HG02623 (cell line): ENCODE data around the gene CCDC6.
"Not testable (repeated sequence)": the region's sequence is repeated elsewhere in the genome, so short reads cannot be mapped to it uniquely, and the experiment has no call there.

Source experiments
- ATAC-seq: cut with Tn5 transposase; IDR thresholded peaks from one replicate; pipeline ENCODE4 v1.9.1; 2021; ENCODE audit warnings: moderate library complexity; ENCODE audit not compliant: unreplicated experiment

Gene CCDC6

GRCh38 chr10:59905731-59906416, 482 bp downstream of the CCDC6 start:
- ATAC-seq: no peak

- ATAC-seq: peak; percentile 48
Measured at GRCh38 chr10:59905066-59905730, 1.2 kb downstream of the CCDC6 start.

GRCh38 chr10:59904426-59905065, 1.8 kb downstream of the CCDC6 start:
- ATAC-seq: no peak

DNA sequence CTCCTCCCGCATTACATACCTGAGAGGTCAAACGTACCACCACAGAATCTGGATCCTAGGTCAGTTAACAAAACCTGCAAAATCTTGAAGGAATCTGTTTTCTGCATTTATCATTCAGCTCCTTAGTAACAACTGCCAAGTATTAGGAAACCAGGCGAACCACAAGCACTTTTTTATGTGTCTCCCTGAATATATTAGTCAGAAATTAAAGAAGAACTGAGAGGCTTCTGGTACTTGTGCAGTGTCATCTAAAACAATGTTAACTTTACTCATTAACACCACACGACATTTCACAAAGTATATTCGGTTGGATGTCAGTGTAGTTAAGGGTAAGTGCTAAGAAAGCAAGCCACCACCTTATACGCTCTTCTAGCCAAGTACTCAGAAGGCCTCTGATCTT, 2.5 kb downstream of the CCDC6 start:
- ATAC-seq: no peak

GRCh38 chr10:59902016-59902415, 4.3 kb downstream of the CCDC6 start:
- ATAC-seq: no peak

- no peak for ATAC-seq
Measured at GRCh38 chr10:59901470-59901869, 4.9 kb downstream of the CCDC6 start.

DNA sequence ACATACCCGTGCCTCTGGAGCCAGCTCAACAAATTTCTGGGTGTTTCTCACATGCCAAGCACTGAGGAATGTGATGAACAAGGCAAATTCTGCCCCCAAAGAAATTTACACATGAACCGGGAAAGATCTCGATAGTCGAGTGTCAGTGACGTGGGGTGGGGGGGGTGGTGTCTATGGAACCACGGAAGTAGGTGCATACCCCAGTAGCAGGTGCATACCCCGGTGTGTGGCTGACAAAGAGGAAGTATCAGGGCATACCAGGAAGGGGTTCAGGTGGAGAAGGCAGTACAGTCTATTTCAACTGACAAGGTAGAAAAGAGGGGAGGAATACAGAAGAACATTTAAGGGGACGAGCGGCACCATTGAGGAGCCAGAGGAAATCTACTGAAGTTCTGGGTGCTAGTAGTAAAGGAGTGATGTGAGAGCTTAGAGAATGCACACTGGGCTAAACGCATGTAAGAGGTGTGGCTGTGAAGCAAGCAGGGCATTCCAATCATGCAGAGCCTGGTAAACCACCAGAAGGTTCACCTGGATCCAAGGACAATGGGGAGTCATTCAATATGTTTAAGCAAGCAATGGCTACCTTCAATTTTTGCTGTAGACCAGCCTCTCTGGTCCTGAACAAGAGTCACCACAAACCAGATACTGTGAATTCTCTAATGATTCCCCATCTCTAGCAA, 6.2 kb downstream of the CCDC6 start:
- ATAC-seq: no peak

- ATAC-seq: no peak
Measured at GRCh38 chr10:59898125-59898835, 8.1 kb downstream of the CCDC6 start.

- ATAC-seq: no peak
Measured at GRCh38 chr10:59896191-59896590, 10.2 kb downstream of the CCDC6 start.

DNA sequence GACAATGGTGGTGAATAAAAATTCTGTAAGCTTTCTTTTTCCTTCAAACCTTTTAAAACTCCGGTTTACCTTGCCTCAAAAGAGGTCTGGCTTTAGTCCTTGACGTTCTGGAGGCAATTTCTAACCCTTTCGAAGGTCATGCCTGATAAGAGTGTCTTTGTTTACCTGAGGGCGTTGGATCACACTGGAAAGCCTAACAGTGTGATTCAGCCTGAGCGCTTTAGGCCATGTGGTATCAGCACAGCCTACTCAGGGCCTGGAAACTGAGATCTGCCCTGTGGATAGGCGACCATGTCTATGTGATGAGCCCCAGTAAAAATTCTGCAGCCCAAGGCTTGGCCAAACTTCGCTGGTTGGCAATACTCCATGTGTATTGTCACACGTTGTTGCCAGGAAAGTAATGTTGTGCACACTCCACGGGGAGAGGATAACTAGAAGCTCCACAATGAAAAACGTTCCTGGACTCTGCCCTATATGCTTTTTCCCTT, 10.7 kb downstream of the CCDC6 start:
- no peak for ATAC-seq

DNA sequence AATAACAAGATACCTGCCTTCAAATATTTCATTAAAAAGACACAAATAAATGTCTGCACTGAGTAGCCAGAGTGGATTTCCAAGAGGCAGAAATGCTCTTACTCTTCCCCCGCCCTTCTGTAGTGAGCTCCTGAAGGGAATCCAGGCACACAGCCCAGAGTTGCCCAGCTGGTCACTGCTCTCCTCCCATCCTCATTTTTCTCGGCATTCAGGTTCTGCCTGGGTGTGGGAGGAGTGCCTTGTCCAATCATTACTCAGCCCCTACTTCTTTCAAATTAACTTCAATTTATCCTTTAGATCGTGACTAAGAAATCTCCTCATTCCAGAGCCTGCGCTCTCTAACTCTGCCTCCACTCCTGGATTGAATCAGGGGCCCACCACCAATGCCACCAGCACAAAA, 12.2 kb downstream of the CCDC6 start:
- ATAC-seq: no peak

DNA sequence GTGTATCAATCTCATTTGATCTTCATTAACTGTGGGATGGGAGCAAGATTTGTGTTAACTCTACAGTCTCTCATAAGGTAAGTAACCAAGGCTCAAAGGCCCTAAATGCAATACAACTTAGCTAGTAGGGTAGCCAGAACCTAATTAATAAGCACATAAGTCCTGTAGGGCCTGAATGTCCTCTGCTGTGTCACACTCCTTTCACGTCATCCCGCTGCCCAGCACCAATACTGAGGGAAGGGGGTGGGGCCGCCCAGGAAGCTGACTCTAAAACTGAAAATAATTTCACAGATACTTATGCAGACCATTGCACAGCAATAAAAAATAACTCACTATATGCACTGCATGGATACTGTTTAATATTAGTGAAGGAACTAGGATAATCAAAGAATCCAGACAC, 13.7 kb downstream of the CCDC6 start:
- ATAC-seq: no peak

- no peak for ATAC-seq
Measured at GRCh38 chr10:59891936-59892335, 14.4 kb downstream of the CCDC6 start.

GRCh38 chr10:59891349-59891748, 15.0 kb downstream of the CCDC6 start:
- ATAC-seq: peak; percentile 50

- no peak for ATAC-seq
Measured at GRCh38 chr10:59888781-59889435, 17.4 kb downstream of the CCDC6 start.

DNA sequence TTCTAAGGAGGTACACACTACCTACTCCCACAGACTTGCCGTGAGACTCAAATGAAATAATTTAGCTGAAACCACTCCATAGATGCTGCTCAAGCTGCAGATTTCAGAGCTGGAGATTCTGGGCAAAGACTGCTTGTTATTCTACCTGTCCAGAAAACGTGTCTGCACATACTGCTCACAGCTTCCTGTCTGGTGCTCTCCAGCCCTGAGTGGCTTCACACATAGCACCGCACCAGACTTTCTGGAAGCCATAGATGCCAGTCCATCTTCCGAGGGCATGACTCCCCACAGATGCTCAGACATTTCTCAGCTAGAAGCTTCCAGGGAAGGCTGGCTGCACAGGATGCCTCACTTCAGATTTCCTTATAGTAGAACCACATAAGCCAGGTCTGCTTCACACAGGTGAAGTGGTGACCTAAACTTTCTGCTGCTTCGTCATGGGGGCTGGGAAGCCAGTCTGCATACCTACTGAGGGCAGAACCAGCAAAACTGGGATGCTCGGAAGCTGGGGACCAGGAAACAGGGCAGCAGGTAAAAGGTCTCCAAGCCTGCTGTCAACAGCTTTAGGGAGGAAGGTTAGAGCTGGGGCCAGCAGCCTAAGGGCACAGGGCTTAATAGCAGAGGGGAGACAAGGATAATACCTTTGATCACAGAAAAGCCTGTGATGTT, 18.2 kb downstream of the CCDC6 start:
- ATAC-seq: no peak

GRCh38 chr10:59887006-59887405, 19.4 kb downstream of the CCDC6 start:
- no peak for ATAC-seq

GRCh38 chr10:59885430-59886134, 20.8 kb downstream of the CCDC6 start:
- peak; percentile 80 for ATAC-seq

DNA sequence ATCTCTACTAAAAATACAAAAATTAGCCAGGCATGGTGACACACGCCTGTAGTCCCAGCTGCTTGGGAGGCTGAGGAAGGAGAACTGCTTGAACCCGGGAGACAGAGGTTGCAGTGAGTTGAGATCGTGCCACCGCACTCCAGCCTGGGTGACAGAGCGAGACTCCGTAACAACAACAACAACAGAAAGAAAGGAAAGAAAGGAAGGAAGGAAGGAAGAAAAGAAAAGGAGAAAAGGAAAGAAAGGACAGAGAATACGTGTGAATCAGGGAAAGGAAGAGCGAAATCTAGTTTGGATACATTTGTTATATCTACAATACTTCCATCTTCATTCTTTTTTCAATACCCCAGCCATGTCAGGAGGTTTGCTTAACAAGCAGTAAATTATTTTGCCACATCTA, 21.5 kb downstream of the CCDC6 start:
- ATAC-seq: not testable (repeated sequence)
